Kidney epithelial cell (primary cell): Measurements from ENCODE around the gene FOLR1. TPM values are rescaled to one million over a fixed set of nuclear protein-coding genes. Genes with fewer than 3 reads are reported as not detected.

Experiments
- DNase-seq: peaks from one replicate; pipeline ENCODE4 v3.0.0-alpha.2; 2010; ENCODE audit warnings: low read depth
- H3K27me3 ChIP-seq: 2 replicates; pipeline ENCODE4 v1.6.0; 2011; ENCODE audit warnings: low read length; ENCODE audit not compliant: control insufficient read depth, insufficient read depth
- H3K36me3 ChIP-seq: 2 replicates; pipeline ENCODE4 v1.5.1; 2011; ENCODE audit warnings: low read length; ENCODE audit not compliant: control insufficient read depth, insufficient read depth
- H3K4me3 ChIP-seq: 2 replicates; pipeline ENCODE4 v1.5.1; 2011; ENCODE audit warnings: low read depth, mild to moderate bottlenecking, control low read depth, low read length
- CTCF ChIP-seq: IDR thresholded peaks from 2 replicates; pipeline ENCODE4 v1.5.1; 2011; ENCODE audit warnings: mild to moderate bottlenecking, moderate library complexity, low read length, control low read depth, inconsistent platforms; ENCODE audit not compliant: insufficient read depth, poor library complexity, severe bottlenecking
- total RNA-seq: library from RNA; depleted of rRNA; stranded (reverse); fragments of >200 nt; gene quantifications from 2 replicates; pipeline ENCODE4 v1.2.3, GENCODE V29; 2015

FOLR1 gene
- total RNA-seq, 1 donor from 2014 or later, result 1.7 TPM

- Histone ChIP-seq H3K36me3 (peaks cover 23% of the 10 kb centered on the region), H3K4me3 (no peak overlapping the region), H3K27me3 (peaks cover 3% of the 10 kb centered on the region)
- no peak for DNase-seq
- no peak for TF ChIP-seq CTCF
Measured at GRCh38 chr11:72233773-72234513, 42.0 kb downstream of the FOLR1 start.

GRCh38 chr11:72234514-72234830, 42.5 kb downstream of the FOLR1 start:
- no peak overlapping the region for H3K4me3 ChIP-seq
- no peak for DNase-seq
- TF ChIP-seq CTCF, result no peak
- H3K27me3 ChIP-seq, result peaks cover 8% of the 10 kb centered on the region
- peaks cover 21% of the 10 kb centered on the region for H3K36me3 ChIP-seq

- DNase-seq, result no peak
- H3K36me3 ChIP-seq, result peaks cover 19% of the 10 kb centered on the region
- no peak for TF ChIP-seq CTCF
- H3K4me3 ChIP-seq, result no peak overlapping the region
- peaks cover 11% of the 10 kb centered on the region for H3K27me3 ChIP-seq
Measured at GRCh38 chr11:72234920-72235319, 43.0 kb downstream of the FOLR1 start.

GRCh38 chr11:72235351-72236057, 43.6 kb downstream of the FOLR1 start:
- Histone ChIP-seq H3K4me3 (no peak overlapping the region), H3K36me3 (peaks cover 17% of the 10 kb centered on the region), H3K27me3 (peaks cover 16% of the 10 kb centered on the region)
- no peak for TF ChIP-seq CTCF
- DNase-seq, result no peak

GRCh38 chr11:72236083-72236697, 44.2 kb downstream of the FOLR1 start:
- no peak for TF ChIP-seq CTCF

More at GRCh38 chr11:72236083-72236697, 44.2 kb downstream of the FOLR1 start:
- H3K4me3 ChIP-seq, result no peak overlapping the region
- peaks cover 23% of the 10 kb centered on the region for H3K27me3 ChIP-seq
- H3K36me3 ChIP-seq, result peaks cover 17% of the 10 kb centered on the region
- DNase-seq, result no peak
